ENCODE measurements around the gene S100A2.
"Not testable (repeated sequence)": the region's sequence is repeated elsewhere in the genome, so short reads cannot be mapped to it uniquely, and the experiment has no call there.

S100A2 gene

DNA sequence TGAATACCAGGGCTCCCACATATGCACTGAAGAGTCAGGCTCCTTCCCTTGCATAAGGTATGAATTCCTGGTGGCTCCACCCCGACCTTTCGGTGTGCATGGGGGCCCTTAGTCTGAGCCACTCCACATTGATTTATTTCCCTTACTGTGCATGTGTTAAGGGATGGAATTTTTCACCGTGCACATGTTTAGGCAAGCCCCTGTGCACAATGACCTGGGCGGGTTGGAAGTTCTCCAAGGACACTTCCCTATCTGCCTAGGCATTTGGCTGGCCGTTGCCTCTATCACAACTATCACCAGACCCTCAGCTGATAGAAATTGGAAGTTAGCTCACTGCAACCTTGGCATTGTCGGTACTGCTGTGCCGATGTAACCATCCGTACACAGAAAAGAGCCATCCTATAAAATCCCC is 39.5 kb downstream of the S100A2 start:
- DNase-seq, result no peak

DNA sequence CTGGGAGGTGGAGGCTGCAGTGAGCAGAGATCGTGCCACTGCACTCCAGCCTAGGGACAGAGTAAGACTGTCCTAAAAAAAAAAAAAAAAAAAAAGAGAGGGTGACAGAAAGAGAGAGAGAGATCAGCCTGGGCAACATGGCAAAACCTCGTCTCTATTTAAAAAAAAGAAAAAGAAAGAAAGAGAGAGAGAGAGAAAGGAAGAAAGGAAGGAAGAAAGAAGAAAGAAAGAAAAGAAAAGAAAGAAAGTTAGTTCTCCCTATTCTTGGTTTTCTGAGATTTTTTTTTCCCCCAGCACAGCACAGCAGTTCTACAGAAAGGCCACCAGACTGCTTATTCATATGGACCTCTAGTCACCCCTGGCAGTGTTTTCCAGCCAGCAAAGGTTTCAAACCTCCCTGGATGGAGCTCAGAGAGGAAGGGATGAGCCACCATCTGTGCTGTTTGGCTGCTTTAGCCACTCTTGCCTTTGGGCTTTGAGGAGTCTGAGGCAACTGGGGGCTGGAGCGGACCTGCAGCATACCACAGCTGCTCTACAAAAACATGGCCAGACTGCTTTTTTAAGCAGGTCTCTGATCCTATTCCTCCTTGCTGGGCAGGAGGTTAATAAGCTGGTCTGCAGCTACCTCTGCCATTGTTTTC is 40.4 kb downstream of the S100A2 start:
- DNase-seq, result no peak

DNA sequence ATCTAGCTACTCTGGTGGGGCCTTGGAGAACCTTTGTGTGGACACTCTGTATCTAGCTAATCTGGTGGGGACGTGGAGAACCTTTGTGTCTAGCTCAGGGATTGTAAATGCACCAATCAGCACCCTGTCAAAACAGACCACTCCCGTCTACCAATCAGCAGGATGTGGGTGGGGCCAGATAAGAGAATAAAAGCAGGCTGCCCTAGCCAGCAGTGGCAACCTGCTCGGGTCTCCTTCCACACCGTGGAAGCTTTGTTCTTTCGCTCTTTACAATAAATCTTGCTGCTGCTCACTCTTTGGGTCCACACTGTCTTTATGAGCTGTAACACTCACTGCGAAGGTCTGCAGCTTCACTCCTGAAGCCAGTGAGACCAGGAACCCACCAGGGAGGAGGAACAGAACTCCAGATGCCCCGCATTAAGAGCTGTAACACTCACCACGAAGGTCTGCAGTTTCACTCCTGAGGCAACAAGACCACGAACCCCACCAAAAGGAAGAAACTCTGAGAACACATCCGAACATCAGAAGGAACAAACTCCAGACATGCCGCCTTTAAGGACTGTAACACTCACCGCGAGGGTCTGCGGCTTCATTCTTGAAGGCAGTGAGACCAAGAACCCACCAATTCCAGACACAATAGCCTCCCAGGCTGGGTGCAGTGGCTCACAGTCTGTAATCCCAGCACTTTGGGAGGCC is 43.1 kb downstream of the S100A2 start:
- DNase-seq, result not testable (repeated sequence)

DNA sequence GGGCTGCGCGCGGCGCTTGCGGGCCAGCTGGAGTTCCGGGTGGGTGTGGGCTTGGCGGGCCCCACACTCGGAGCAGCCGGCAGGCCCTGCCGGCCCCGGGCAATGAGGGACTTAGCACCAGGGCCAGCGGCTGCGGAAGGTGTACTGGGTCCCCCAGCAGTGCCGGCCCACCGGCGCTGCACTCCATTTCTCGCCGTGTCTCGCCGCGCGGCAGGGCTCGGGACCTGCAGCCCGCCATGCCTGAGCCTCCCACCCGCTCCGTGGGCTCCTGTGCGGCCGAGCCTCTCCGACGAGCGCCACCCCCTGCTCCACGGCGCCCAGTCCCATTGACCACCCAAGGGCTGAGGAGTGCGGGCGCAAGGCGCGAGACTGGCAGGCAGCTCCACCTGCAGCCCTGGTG is 43.8 kb downstream of the S100A2 start:
- not testable (repeated sequence) for DNase-seq

DNA sequence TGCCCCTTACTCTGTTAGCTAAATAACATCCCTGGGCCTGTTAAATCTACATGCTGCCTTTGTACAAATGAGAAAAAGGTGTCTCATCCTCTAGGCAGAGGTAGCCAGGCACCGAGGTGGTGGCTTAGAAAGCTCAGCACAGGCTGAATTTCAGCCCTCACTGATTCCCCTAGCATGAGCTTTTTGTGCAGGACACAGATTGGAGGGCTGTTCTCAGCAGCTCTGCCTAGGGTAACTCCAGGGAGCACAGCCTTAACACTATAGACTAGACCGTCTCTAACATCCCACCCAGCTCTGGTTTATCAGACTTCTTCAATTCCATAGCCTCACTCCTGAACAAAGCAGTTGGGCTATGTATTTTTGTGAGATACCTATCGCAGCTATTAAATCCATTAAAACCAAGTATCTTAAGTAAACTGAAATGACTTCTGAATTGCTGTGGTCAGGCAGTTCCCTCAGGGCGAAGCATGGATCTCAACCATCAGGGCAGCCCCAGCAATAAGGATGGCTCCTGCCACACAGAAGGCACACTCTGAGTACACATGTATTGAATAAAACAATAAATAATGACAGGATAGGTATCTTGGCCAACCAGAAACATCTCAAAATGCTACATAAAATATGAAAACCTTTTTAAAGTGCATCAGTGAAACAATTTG is 44.7 kb downstream of the S100A2 start:
- no peak for DNase-seq

DNA sequence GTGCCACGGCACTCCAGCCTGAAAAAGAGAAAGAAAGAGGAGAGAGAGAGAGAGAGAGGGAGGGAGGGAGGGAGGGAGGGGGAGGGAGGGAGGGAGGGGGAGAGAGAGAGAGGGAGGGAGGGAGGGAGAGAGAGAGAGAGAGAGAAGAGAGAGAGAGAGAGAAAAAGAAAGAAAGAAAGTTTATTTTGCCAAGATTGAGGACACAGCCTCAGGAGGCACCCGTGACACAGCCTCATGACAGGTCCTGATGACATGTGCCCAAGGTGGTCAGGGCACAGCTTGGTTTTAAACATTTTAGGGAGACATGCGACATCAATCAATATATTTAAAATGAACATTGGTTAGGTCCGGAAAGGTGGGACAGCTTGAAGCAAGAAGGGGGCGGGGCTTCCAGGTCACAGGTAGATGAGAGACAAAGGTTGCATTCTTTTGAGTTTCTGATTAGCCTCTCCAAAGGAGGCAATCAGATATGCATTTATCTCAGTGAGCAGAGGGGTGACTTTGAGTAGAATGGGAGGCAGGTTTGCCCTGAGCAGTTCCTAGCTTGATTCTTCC is 45.4 kb downstream of the S100A2 start:
- DNase-seq, result not testable (repeated sequence)

DNA sequence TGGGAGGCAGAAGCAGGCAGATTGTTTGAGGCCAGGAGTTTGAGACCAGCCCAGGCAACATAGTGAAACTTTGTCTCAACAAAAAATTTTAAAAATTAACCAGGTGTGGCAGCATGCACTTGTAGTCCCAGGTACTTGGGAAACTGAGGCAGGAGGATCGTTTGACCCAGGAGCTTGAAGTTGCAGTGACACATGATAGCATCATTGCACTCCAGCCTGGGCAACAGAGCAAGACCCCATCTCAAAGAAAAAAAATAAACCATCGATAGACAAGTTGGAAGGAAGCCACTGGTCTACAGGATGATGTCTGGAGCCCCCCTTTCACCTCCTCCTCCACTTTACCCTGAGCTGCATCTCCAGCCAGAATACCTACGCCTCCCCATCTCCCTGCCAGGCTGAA is 46.4 kb downstream of the S100A2 start:
- DNase-seq, result no peak

DNA sequence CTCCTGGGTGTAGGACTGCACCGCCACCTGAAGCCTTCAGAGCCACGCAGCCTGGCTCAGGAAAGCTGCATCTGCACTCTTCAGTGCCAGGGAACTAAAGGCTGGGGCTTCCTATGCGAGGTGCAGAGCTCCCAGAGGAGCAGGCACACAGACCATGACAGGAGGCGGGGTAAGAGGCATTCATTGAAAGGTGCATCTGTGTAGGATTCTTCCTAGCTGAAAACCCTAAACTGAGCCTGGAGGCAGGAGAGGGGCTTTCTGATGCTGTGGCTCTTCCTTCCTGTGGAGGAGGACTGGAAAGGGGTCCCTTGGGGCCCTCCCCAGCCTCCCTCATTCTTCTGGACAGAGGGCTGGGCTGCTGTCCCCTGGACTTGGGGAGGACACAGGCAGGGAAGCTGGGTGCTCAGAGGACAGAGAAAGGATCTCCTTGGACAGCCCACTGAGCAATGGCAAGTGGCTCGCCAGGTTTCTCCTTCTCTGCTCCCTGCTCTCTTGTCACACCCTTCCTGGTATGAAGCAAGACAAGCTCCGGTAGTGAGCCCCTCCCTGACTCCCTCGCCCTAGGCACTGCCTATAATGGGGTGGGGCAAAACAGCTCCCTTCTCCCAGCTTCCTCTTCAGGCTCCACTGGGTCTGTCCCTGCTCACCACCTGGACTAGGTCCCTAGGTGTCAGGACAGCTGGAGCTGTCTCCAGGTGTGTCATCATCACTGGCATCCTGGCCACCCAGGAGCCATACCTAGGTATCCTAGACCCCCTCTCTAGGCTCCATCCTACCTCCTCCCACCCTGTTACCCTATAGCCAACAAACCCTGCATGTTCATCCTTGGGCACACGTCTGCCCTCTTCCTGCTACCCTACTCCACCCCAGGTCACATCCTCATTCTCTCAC is 49.9 kb downstream of the S100A2 start:
- DNase-seq, result no peak

DNA sequence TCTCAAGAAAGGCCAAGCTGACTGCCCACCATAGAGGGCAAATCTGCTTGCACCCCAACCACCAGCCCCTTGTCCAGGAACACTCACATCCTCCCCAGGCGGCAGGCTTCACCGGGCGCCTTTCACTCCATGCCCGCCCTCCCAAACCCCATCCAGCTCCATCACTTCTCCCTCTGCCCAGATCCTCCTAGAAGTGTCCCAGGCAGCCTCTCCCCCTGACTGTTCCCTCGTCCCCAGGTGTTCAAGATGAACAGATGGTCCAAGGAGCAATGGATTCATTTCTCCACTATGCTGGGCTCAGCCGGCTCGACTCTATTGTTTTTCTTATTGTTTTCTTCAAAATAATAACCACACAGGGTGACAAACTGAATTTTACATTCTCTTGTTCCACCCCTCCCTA is 52.0 kb downstream of the S100A2 start:
- no peak for DNase-seq

DNA sequence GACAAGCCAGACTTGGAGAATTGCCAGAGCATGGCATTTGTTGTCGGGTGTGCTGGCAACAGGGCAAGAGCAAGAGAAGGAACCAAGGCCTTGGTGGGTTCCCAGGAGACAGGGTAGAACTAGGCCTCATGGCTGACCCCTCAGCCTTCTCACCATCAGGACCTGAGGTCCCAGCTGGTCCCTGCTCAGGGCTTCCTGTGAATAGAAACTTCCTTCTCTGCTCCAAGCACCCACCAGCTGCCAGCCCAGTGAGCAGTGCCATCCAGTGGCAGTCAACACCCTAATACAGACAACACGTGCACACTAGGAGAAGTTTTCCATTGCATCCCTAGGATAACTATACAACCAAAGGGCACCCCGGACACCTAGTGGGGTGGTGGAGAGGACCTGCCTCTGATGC is 52.6 kb downstream of the S100A2 start:
- DNase-seq, result no peak
